Measurements from ENCODE around the gene MPV17L. TPM values are rescaled to one million over a fixed set of nuclear protein-coding genes. Genes with fewer than 3 reads are reported as not detected.
"Not testable (repeated sequence)": the region's sequence is repeated elsewhere in the genome, so short reads cannot be mapped to it uniquely, and the experiment has no call there.

MPV17L gene
- total RNA-seq, 1 experiment from 2014 or later, result 11.5 TPM

DNA sequence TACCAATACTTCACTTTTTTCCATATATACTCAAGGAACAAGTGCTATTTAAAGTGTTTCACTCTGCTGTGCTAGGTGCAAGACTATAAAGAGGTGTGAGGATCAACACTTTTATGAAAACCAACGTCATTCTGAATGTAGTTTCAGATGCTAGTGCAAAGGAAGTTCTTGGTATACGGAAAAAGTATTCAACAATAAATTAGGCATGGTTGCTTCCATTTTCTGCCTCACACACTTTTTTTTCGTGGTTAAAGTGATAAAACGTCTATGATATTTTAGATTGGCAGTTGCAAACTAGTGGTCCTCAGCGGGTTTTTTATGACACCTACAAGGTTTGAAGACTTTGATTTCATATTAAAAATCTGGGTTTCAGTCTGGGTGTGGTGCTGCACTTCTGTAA, 5.6 kb upstream of the MPV17L start:
- H3K27me3 Mint-ChIP-seq (ENCODE audit: unreplicated experiment); DNase-seq; BruUV-seq (replicated peaks); H3K9me3 Mint-ChIP-seq (ENCODE audit: low read depth, unreplicated experiment); H3K27ac Mint-ChIP-seq (ENCODE audit: unreplicated experiment); H3K4me1 Mint-ChIP-seq (ENCODE audit: low read depth, unreplicated experiment); intact Hi-C loops (cut with micrococcal nuclease; ENCODE audit: unreplicated experiment); CTCF ChIA-PET; H3K36me3 Mint-ChIP-seq (ENCODE audit: insufficient read depth, unreplicated experiment); H3K4me3 Mint-ChIP-seq (ENCODE audit: low read depth, unreplicated experiment): not testable (repeated sequence)

GRCh38 chr16:15393025-15393424, 2.5 kb upstream of the MPV17L start:
- H3K27ac Mint-ChIP-seq (ENCODE audit: unreplicated experiment); CTCF ChIA-PET; H3K9me3 Mint-ChIP-seq (ENCODE audit: low read depth, unreplicated experiment); H3K4me3 Mint-ChIP-seq (ENCODE audit: low read depth, unreplicated experiment); intact Hi-C loops (cut with micrococcal nuclease; ENCODE audit: unreplicated experiment); DNase-seq; H3K27me3 Mint-ChIP-seq (ENCODE audit: unreplicated experiment); BruUV-seq (replicated peaks): not testable (repeated sequence)
- Mint-ChIP-seq H3K4me1 (ENCODE audit: low read depth, unreplicated experiment) (peaks cover 12% of the 10 kb centered on the region), H3K36me3 (ENCODE audit: insufficient read depth, unreplicated experiment) (peaks cover 11% of the 10 kb centered on the region)

GRCh38 chr16:15396509-15396829, 915 bp downstream of the MPV17L start:
- Mint-ChIP-seq H3K36me3 (ENCODE audit: insufficient read depth, unreplicated experiment) (peaks cover 11% of the 10 kb centered on the region), H3K4me3 (ENCODE audit: low read depth, unreplicated experiment) (peak overlapping the region; percentile 75), H3K4me1 (ENCODE audit: low read depth, unreplicated experiment) (peaks cover 12% of the 10 kb centered on the region)
- CTCF ChIA-PET; BruUV-seq (replicated peaks); DNase-seq; intact Hi-C loops (cut with micrococcal nuclease; ENCODE audit: unreplicated experiment); H3K27me3 Mint-ChIP-seq (ENCODE audit: unreplicated experiment); H3K9me3 Mint-ChIP-seq (ENCODE audit: low read depth, unreplicated experiment); H3K27ac Mint-ChIP-seq (ENCODE audit: unreplicated experiment): not testable (repeated sequence)

GRCh38 chr16:15396948-15397594, 1.5 kb downstream of the MPV17L start:
- Mint-ChIP-seq H3K27ac (ENCODE audit: unreplicated experiment) (no peak overlapping the region), H3K9me3 (ENCODE audit: low read depth, unreplicated experiment) (no peaks in the 10 kb centered on the region), H3K4me1 (ENCODE audit: low read depth, unreplicated experiment) (peaks cover 12% of the 10 kb centered on the region), H3K36me3 (ENCODE audit: insufficient read depth, unreplicated experiment) (peaks cover 11% of the 10 kb centered on the region), H3K4me3 (ENCODE audit: low read depth, unreplicated experiment) (no peak overlapping the region), H3K27me3 (ENCODE audit: unreplicated experiment) (no peaks in the 10 kb centered on the region)
- no peak for TF ChIP-seq CTCF (IDR thresholded peaks at IDR 0.05; ENCODE audit: unreplicated experiment)
- intact Hi-C loops (cut with micrococcal nuclease; ENCODE audit: unreplicated experiment), result no loop called here
- DNase-seq, result no peak
- no TSS peak for BruUV-seq (replicated peaks)
- CTCF ChIA-PET, result interaction anchor here (0.6 kb wide), 1 partner anchor 11 kb away, joined by 4 read pairs; no protein-coding TSS in a partner anchor

DNA sequence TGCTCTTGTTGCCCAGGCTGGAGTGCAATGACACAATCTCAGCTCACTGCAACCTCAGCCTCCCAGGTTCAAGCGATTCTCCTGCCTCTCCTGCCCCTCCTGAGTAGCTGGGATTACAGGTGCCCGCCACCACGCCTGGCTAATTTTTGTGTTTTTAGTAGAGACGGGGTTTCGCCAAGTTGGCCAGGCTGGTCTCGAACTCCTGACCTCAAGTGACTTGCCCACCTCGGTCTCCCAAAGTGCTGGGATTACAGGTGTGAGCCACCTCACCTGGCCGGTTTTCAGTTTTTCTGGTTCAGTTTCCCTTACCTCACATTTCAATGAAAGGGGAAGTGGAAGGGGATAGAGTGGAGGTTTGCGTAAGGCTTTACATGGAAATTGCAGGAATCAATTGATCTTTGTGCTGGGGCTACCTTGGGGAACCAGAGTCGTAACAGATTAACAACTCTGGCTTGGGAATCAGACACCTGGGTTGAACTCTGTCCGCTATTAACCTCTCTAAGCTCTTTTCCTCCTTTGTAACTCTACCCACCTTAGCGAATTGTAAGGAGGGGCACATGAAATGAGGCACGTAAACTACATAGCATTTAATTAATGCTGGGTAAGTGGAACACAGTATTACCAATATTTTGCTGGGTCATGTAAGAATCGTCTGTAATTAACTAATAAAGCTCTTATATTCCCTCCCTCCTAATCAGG, 3.2 kb downstream of the MPV17L start:
- intact Hi-C loops (cut with micrococcal nuclease; ENCODE audit: unreplicated experiment), result no loop called here
- no peak for TF ChIP-seq CTCF (IDR thresholded peaks at IDR 0.05; ENCODE audit: unreplicated experiment)
- Mint-ChIP-seq H3K4me3 (ENCODE audit: low read depth, unreplicated experiment) (peak overlapping the region; percentile 47), H3K36me3 (ENCODE audit: insufficient read depth, unreplicated experiment) (peaks cover 15% of the 10 kb centered on the region), H3K4me1 (ENCODE audit: low read depth, unreplicated experiment) (peaks cover 12% of the 10 kb centered on the region), H3K9me3 (ENCODE audit: low read depth, unreplicated experiment) (no peaks in the 10 kb centered on the region), H3K27me3 (ENCODE audit: unreplicated experiment) (no peaks in the 10 kb centered on the region), H3K27ac (ENCODE audit: unreplicated experiment) (peak overlapping the region; percentile 83)
- CTCF ChIA-PET, result interaction anchor here (0.6 kb wide), 1 partner anchor 720 kb away, joined by 3 read pairs; no protein-coding TSS in a partner anchor
- no TSS peak for BruUV-seq (replicated peaks)
- peak; percentile 42 for DNase-seq

Data from Calu3 (cell line).